ENCODE measurements around the gene EDC4. TPM values are rescaled to one million over a fixed set of nuclear protein-coding genes. Genes with fewer than 3 reads are reported as not detected.

EDC4 gene
- total and polyA plus RNA-seq, 2 of the 13 experiments (the other 11 are each of a cell fraction or from before 2014, with no cell fraction given) = 51.4 to 59.1 TPM

- no peak for TF ChIP-seq HNF1B (CRISPR knock-in tag; IDR thresholded peaks at IDR 0.05)
Measured at GRCh38 chr16:67922221-67922620, 49.4 kb downstream of the EDC4 start (continued).

- H4K20me1 ChIP-seq (ENCODE audit: insufficient read depth, low read length) = no peaks in the 10 kb centered on the region
- DNase-seq (ENCODE audit: low spot score) (no peak), FAIRE-seq (no peak), ATAC-seq (no peak)
- no peak overlapping the region for H3K27ac ChIP-seq (ENCODE audit: extremely low read length, insufficient read depth, low read length)
- no peaks in the 10 kb centered on the region for H3K27me3 ChIP-seq (ENCODE audit: control insufficient read depth in 1 of 2, insufficient read depth in 2 of 2, low read length in 2 of 2)
- H3K4me2 ChIP-seq (ENCODE audit: low read depth, low read length) = no peak overlapping the region
- H3K9ac ChIP-seq (ENCODE audit: insufficient read depth, low read depth, low read length) = no peak overlapping the region
- H3K36me3 ChIP-seq (replicated peaks in 1 of 2; ENCODE audit: control insufficient read depth in 1 of 2, insufficient read depth in 2 of 2, low read length in 2 of 2) = peaks cover 27 to 28% of the 10 kb centered on the region in 2 experiments
- no peak overlapping the region for H3K4me3 ChIP-seq (replicated peaks in 1 of 3; ENCODE audit: insufficient read depth in 1 of 3, low read depth in 2 of 3, low read length in 3 of 3)
- TF ChIP-seq ZNF784 (CRISPR knock-in tag; IDR thresholded peaks at IDR 0.05; ENCODE audit: borderline replicate concordance) (no peak), KIAA2018 (CRISPR knock-in tag; IDR thresholded peaks at IDR 0.05; ENCODE audit: borderline replicate concordance) (no peak)
- H3K4me1 ChIP-seq (ENCODE audit: insufficient read depth, low read length) = peaks cover 1% of the 10 kb centered on the region; the same call in 1 of the 2 replicates
- ChIA-PET CTCF (ENCODE audit: low intra/inter-chr PET ratio, low total read pairs) (no interaction called here), POLR2A (interaction anchor here (0.9 kb wide), 1 partner anchor 13 kb away, joined by 3 read pairs; no protein-coding TSS in a partner anchor)
- no peaks in the 10 kb centered on the region for H3K9me3 ChIP-seq (ENCODE audit: low read length)
- no peaks in the 10 kb centered on the region for H3K79me2 ChIP-seq (ENCODE audit: insufficient read depth, low read length)
- intact Hi-C loops (cut with micrococcal nuclease; ENCODE audit: unreplicated experiment) = no loop called here
- no peak overlapping the region for H2AFZ ChIP-seq (ENCODE audit: low read length)
- BruUV-seq (replicated peaks) = no TSS peak
- WGBS (ENCODE audit: low lambda C conversion rate) = over 99% methylated on average over 8 of the region's 8 CpGs
- in situ Hi-C loops (cut with HindIII; ENCODE audit: extremely low pct_ligation_motif_present, low pct_unique_long_range_greater_than_20kb) = no loop called here
Measured at GRCh38 chr16:67922740-67923139, 49.9 kb downstream of the EDC4 start.
